HepG2 (cell line): ENCODE results near the gene UCHL3. TPM values are rescaled to one million over a fixed set of nuclear protein-coding genes. Genes with fewer than 3 reads are reported as not detected.

Experiments used
- ATAC-seq: fragments of 200-7000 bp; cut with Tn5 transposase; 3 replicates; pipeline ENCODE4 v1.9.1; 2020; ENCODE audit warnings: mild to moderate bottlenecking, moderate library complexity
- BruUV-seq: library from RNA; stranded (reverse); fragments of 400-500 nt; replicated peaks from 2 replicates; lab custom pipeline; 2021; lab: Mats Ljungman, UMichigan
- CTCF ChIA-PET: fragments of 300-600 bp; formaldehyde crosslinking; extraction: SDS; loops from one replicate; lab custom pipeline; 2021; ENCODE audit warnings: low total read pairs, inconsistent platforms, low intra/inter-chr PET ratio; lab: Yijun Ruan, JAX
- POLR2A ChIA-PET: fragments of 350-600 bp; sonication (Branson Sonifier 250); formaldehyde crosslinking; loops from one replicate; lab custom pipeline; 2020; ENCODE audit warnings: antibody characterized with exemption, inconsistent platforms; lab: Yijun Ruan, JAX
- DNase-seq: peaks from one replicate; pipeline ENCODE4 v3.0.0-alpha.2; 2015; ENCODE audit warnings: low spot score
- FAIRE-seq: peaks from 3 replicates; lab custom pipeline; 2011; peaks lifted over from hg19 to GRCh38; lab: Jason Lieb, UNC
- H2AFZ ChIP-seq: one replicate; pipeline ENCODE4 v1.6.1; 2011; ENCODE audit warnings: low read length, inconsistent platforms
- H3K27ac ChIP-seq: fragments of 300-600 bp; 3 replicates; pipeline ENCODE4 v1.8.0; 2011; ENCODE audit warnings: mixed run types, mild to moderate bottlenecking, mixed read lengths, low read length, inconsistent platforms; ENCODE audit not compliant: insufficient read depth; ENCODE audit errors: extremely low read length
- H3K27me3 ChIP-seq, 2 experiments: fragments of 200-600 bp in 1 of 2; 2 replicates in 1 of 2; 3 replicates in 1 of 2; pipeline versions ENCODE4 v1.6.0 to v1.8.0; 2011; ENCODE audit warnings: low read length in 2 of 2, mild to moderate bottlenecking in 2 of 2, moderate library complexity in 2 of 2, inconsistent platforms in 1 of 2; ENCODE audit not compliant: insufficient read depth in 2 of 2, control insufficient read depth in 1 of 2
- H3K36me3 ChIP-seq, 2 experiments: fragments of 200-600 bp in 1 of 2; replicated peaks in 1 of 2; 2 replicates in 1 of 2; 3 replicates in 1 of 2; pipeline versions ENCODE4 v1.5.1 to v1.8.0; 2011; ENCODE audit warnings: low read length in 2 of 2, inconsistent platforms in 1 of 2; ENCODE audit not compliant: insufficient read depth in 2 of 2, control insufficient read depth in 1 of 2
- H3K4me1 ChIP-seq: 2 replicates; pipeline ENCODE4 v1.5.1; 2012; ENCODE audit warnings: low read length, inconsistent platforms; ENCODE audit not compliant: insufficient read depth
- H3K4me2 ChIP-seq: 2 replicates; pipeline ENCODE4 v1.6.0; 2011; ENCODE audit warnings: low read depth, low read length, inconsistent platforms
- H3K4me3 ChIP-seq, 3 experiments: fragments of 200-600 bp in 1 of 3; sonication (generic), shearing (Covaris generic) in 1 of 3; replicated peaks in 1 of 3; 2 replicates each; pipeline ENCODE4 v1.5.1; 2011 to 2016; ENCODE audit warnings: low read length in 3 of 3, inconsistent platforms in 2 of 3, low read depth in 2 of 3, mild to moderate bottlenecking in 2 of 3, control low read depth in 1 of 3, mixed read lengths in 1 of 3; ENCODE audit not compliant: insufficient read depth in 1 of 3
- H3K79me2 ChIP-seq: one replicate; pipeline ENCODE4 v1.6.1; 2011; ENCODE audit warnings: low read length, inconsistent platforms; ENCODE audit not compliant: insufficient read depth
- H3K9ac ChIP-seq: 2 replicates; pipeline ENCODE4 v1.6.0; 2011; ENCODE audit warnings: mild to moderate bottlenecking, low read depth, low read length, inconsistent platforms; ENCODE audit not compliant: insufficient read depth
- H3K9me3 ChIP-seq: 2 replicates; pipeline ENCODE4 v1.5.1; 2012; ENCODE audit warnings: mild to moderate bottlenecking, low read length
- H4K20me1 ChIP-seq: 2 replicates; pipeline ENCODE4 v1.6.0; 2011; ENCODE audit warnings: inconsistent platforms, mild to moderate bottlenecking, low read length, moderate library complexity; ENCODE audit not compliant: insufficient read depth
- CBX2 ChIP-seq, 2 experiments: fragments of 200-600 bp in 1 of 2; sonication (generic); formaldehyde crosslinking in 1 of 2; IDR thresholded peaks; 2 replicates each; pipeline versions ENCODE4 v1.7.0 to v1.8.1; 2018 to 2022; ENCODE audit warnings: low read depth in 2 of 2, low read length in 1 of 2, mild to moderate bottlenecking in 1 of 2, missing genetic modification reagents in 1 of 2
- EHMT2 ChIP-seq: fragments of 200-600 bp; sonication (generic); IDR thresholded peaks from 2 replicates; pipeline ENCODE4 v1.7.0; 2017; ENCODE audit warnings: antibody characterized with exemption, low read depth, low read length, borderline replicate concordance
- ETV5 ChIP-seq: IDR thresholded peaks from 2 replicates; pipeline ENCODE4 v1.6.1; 2018; ENCODE audit warnings: missing biosample characterization, missing genetic modification reagents, inconsistent platforms, borderline replicate concordance
- FOXA3 ChIP-seq: IDR thresholded peaks from 2 replicates; pipeline ENCODE4 v1.6.1; 2016; ENCODE audit warnings: missing genetic modification reagents, missing compliant biosample characterization
- JDP2 ChIP-seq: sonication (generic); formaldehyde crosslinking; IDR thresholded peaks from 2 replicates; pipeline ENCODE4 v1.8.1; 2022; ENCODE audit warnings: missing genetic modification reagents, borderline replicate concordance
- REXO4 ChIP-seq: sonication (generic); formaldehyde crosslinking; IDR thresholded peaks from 2 replicates; pipeline ENCODE4 v1.8.0; 2022; ENCODE audit warnings: missing genetic modification reagents, mild to moderate bottlenecking, borderline replicate concordance
- SAP130 ChIP-seq: IDR thresholded peaks from 2 replicates; pipeline ENCODE4 v1.6.1; 2016; ENCODE audit warnings: low read depth
- TBP ChIP-seq: sonication (generic); formaldehyde crosslinking; IDR thresholded peaks from 2 replicates; pipeline ENCODE4 v1.5.0; 2020; ENCODE audit warnings: missing genetic modification reagents
- ZNF615 ChIP-seq: sonication (generic); formaldehyde crosslinking; IDR thresholded peaks from 2 replicates; pipeline ENCODE4 v1.5.0; 2020; ENCODE audit warnings: mild to moderate bottlenecking, missing genetic modification reagents, borderline replicate concordance
- ZSCAN21 ChIP-seq: sonication (generic); formaldehyde crosslinking; IDR thresholded peaks from 2 replicates; pipeline ENCODE4 v1.8.0; 2022; ENCODE audit warnings: mild to moderate bottlenecking, missing genetic modification reagents, moderate library complexity, borderline replicate concordance
- ZZZ3 ChIP-seq: sonication (generic); formaldehyde crosslinking; IDR thresholded peaks from 2 replicates; pipeline ENCODE4 v1.4.0; 2020; ENCODE audit warnings: missing genetic modification reagents, mild to moderate bottlenecking, borderline replicate concordance
- WGBS: methylation state at CpG from one replicate; pipeline ENCODE4 v1.1.6; 2017; ENCODE audit warnings: low lambda C conversion rate; 5-methylcytosine and 5-hydroxymethylcytosine counted together
- in situ Hi-C: cut with HindIII; loops from 2 replicates; pipeline ENCODE4 v1.10.0; 2017; ENCODE audit warnings: low pct_unique_long_range_greater_than_20kb; ENCODE audit not compliant: extremely low pct_ligation_motif_present
- intact Hi-C: fragments of 100-400 bp; cut with micrococcal nuclease; formaldehyde crosslinking; loops from one replicate; pipeline ENCODE4 v1.10.0; 2022; ENCODE audit not compliant: unreplicated experiment
- polyA plus RNA-seq, 8 experiments: library from polyadenylated mRNA; depleted of rRNA in 3 of 8; stranded (reverse) in 7 of 8; unstranded in 1 of 8; fragments of >200 nt; fragmentation: Illumina TruSeq in 4 of 8; extraction: Trizol in 4 of 8; gene quantifications; 2 replicates each; pipeline versions ENCODE4 v1.2.1 to v1.2.3, GENCODE V29; 2011 to 2016; ENCODE audit warnings: low read depth in 4 of 8, missing spikeins in 1 of 8, mixed read lengths in 1 of 8; ENCODE audit not compliant: insufficient read depth in 1 of 8
- total RNA-seq, 5 experiments: library from RNA; depleted of rRNA; stranded (reverse); fragments of >200 nt; fragmentation: Illumina TruSeq; extraction: Trizol; gene quantifications; 2 replicates each; pipeline ENCODE4 v1.2.3, GENCODE V29; 2016; ENCODE audit warnings: low read depth in 1 of 5
- TF ChIP-seq, protein P1 (sequence below): sonication (generic); formaldehyde crosslinking; IDR thresholded peaks from 2 replicates; pipeline ENCODE4 v1.5.0; 2020; ENCODE audit warnings: mild to moderate bottlenecking, missing genetic modification reagents

Gene UCHL3
- total and polyA plus RNA-seq, 2 of the 13 experiments (the other 11 are each of a cell fraction or from before 2014, with no cell fraction given): 36.2 to 93.3 TPM

- Histone ChIP-seq H3K27ac (no peak overlapping the region), H4K20me1 (no peaks in the 10 kb centered on the region), H3K4me2 (no peak overlapping the region), H3K79me2 (no peaks in the 10 kb centered on the region), H2AFZ (no peak overlapping the region), H3K4me1 (peaks cover 6% of the 10 kb centered on the region), H3K4me3 (no peak overlapping the region), H3K27me3 (no peaks in the 10 kb centered on the region), H3K9ac (no peak overlapping the region), H3K36me3 (no peaks in the 10 kb centered on the region), H3K9me3 (no peaks in the 10 kb centered on the region)
- no peak for FAIRE-seq
- BruUV-seq: no TSS peak
- no peak for TF ChIP-seq ZZZ3 (CRISPR knock-in tag)
- no peak for TF ChIP-seq CBX2 (IDR thresholded peaks at IDR 0.05; ENCODE audit: low read depth, low read length)
- TF ChIP-seq CBX2 (CRISPR knock-in tag; IDR thresholded peaks at IDR 0.05; ENCODE audit: low read depth): no peak
- no peak for TF ChIP-seq JDP2
- TF ChIP-seq ZSCAN21: no peak
- 73% methylated on average over 4 of the region's 4 CpGs for WGBS
- CTCF ChIA-PET: no interaction called here
- in situ Hi-C loops: no loop called here
- no peak for ATAC-seq
- POLR2A ChIA-PET: no interaction called here
- DNase-seq: no peak
- intact Hi-C loops: no loop called here
These were observed 79.2 kb downstream of the UCHL3 start for GRCh38 chr13:75628801-75629200.

- intact Hi-C loops: no loop called here
- no peak overlapping the region for H3K4me3 ChIP-seq
- H3K9me3 ChIP-seq: no peaks in the 10 kb centered on the region
- H3K79me2 ChIP-seq: no peaks in the 10 kb centered on the region
- H3K27me3 ChIP-seq: no peaks in the 10 kb centered on the region; a peak in 1 of 5 replicates
- in situ Hi-C loops: no loop called here
- TF ChIP-seq ZNF615 (CRISPR knock-in tag): no peak
- TF ChIP-seq EHMT2: no peak
- TF ChIP-seq SAP130 (CRISPR knock-in tag): 0 out of 2 replicates have a peak, but pooled peaks have one; percentile 8
- peak; percentile 11; the same call in 1 of the 2 replicates for TF ChIP-seq ETV5 (CRISPR knock-in tag)
- no peak for TF ChIP-seq TBP
- TF ChIP-seq REXO4 (CRISPR knock-in tag): no peak
- TF ChIP-seq, protein P1, sequence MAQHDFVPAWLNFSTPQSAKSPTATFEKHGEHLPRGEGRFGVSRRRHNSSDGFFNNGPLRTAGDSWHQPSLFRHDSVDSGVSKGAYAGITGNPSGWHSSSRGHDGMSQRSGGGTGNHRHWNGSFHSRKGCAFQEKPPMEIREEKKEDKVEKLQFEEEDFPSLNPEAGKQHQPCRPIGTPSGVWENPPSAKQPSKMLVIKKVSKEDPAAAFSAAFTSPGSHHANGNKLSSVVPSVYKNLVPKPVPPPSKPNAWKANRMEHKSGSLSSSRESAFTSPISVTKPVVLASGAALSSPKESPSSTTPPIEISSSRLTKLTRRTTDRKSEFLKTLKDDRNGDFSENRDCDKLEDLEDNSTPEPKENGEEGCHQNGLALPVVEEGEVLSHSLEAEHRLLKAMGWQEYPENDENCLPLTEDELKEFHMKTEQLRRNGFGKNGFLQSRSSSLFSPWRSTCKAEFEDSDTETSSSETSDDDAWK (CRISPR knock-in tag): no peak
- TF ChIP-seq FOXA3 (CRISPR knock-in tag): 0 out of 2 replicates have a peak, but pooled peaks have one; percentile 16
- H3K4me1 ChIP-seq: peaks cover 36% of the 10 kb centered on the region
- H4K20me1 ChIP-seq: no peaks in the 10 kb centered on the region
- FAIRE-seq (no peak), ATAC-seq (no peak), DNase-seq (peak; percentile 33)
- no TSS peak for BruUV-seq
- H3K9ac ChIP-seq: no peak overlapping the region
- no peak overlapping the region for H3K27ac ChIP-seq
- no peaks in the 10 kb centered on the region for H3K36me3 ChIP-seq
- ChIA-PET POLR2A (interaction anchor here (1.7 kb wide), 1 partner anchor 33 kb away, joined by 3 read pairs; no protein-coding TSS in a partner anchor), CTCF (no interaction called here)
- H3K4me2 ChIP-seq: no peak overlapping the region
- WGBS: 3% methylated on average over 2 of the region's 2 CpGs
- no peak overlapping the region for H2AFZ ChIP-seq
These were observed 83.7 kb downstream of the UCHL3 start for GRCh38 chr13:75633285-75633684.
